SK-N-MC (cell line): ENCODE data around the gene KLF9.
"Not testable (repeated sequence)": the region's sequence is repeated elsewhere in the genome, so short reads cannot be mapped to it uniquely, and the experiment has no call there.

Experiments used
- EZH2 ChIP-seq: fragments of 200-600 bp; sonication (generic); IDR thresholded peaks from one replicate; pipeline ENCODE4 v1.6.1; 2017; ENCODE audit warnings: antibody characterized with exemption
- FOXP2 ChIP-seq: optimal IDR thresholded peaks from 2 replicates; pipeline ENCODE3; 2011; ENCODE audit warnings: mild to moderate bottlenecking, moderate library complexity; ENCODE audit not compliant: insufficient read depth; ENCODE audit errors: extremely low read length, control extremely low read depth
- POLR2AphosphoS5 ChIP-seq: IDR thresholded peaks from 2 replicates; pipeline ENCODE4 v1.6.1; 2012; ENCODE audit warnings: mild to moderate bottlenecking, low read depth, low read length, borderline replicate concordance

DNA sequence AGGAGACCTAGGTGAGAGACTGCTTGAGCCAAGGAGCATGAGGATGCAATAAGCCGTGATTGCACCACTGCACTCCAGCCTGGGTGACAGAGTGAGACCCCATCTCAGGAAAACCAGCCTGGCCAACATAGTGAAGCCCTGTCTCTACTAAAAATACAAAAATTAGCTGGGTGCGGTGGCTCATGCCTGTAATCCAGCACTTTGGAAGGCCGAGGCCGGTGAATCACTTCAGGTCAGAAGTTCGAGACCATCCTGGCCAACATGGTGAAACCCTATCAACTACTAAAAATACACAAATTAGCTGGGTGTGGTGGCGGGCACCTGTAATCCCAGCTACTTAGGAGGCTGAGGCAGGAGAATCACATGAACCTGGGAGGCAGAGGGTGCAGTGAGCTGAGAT lies 13.2 kb downstream of the KLF9 start:
- TF ChIP-seq EZH2, POLR2AphosphoS5, FOXP2: not testable (repeated sequence)
